Lower leg skin (tissue), 4 donors: ENCODE data around the gene PRCD. TPM values are rescaled to one million over a fixed set of nuclear protein-coding genes. Genes with fewer than 3 reads are reported as not detected.
"Not testable (repeated sequence)": the region's sequence is repeated elsewhere in the genome, so short reads cannot be mapped to it uniquely, and the experiment has no call there.

Experiments
- DNase-seq, 2 donors: peaks; one replicate each; pipeline ENCODE4 v3.0.0-alpha.2; 2019; ENCODE audit warnings: low spot score in 2 of 2
- H3K4me3 ChIP-seq: fragments of 200-600 bp; sonication (generic); 2 replicates; pipeline ENCODE4 v1.5.1; 2017; ENCODE audit warnings: mild to moderate bottlenecking, low read depth; ENCODE audit not compliant: poor library complexity, severe bottlenecking
- CTCF ChIP-seq, 3 donors: fragments of 450-650 bp; IDR thresholded peaks; one replicate each; pipeline ENCODE4 v1.5.1; 2016; ENCODE audit warnings: antibody characterized with exemption in 3 of 3, mild to moderate bottlenecking in 3 of 3, moderate library complexity in 2 of 3
- POLR2A ChIP-seq, 2 donors: fragments of 450-650 bp; IDR thresholded peaks; one replicate each; pipeline ENCODE4 v1.6.1; 2016 to 2017; ENCODE audit warnings: antibody characterized with exemption in 2 of 2, mild to moderate bottlenecking in 1 of 2, moderate library complexity in 1 of 2
- WGBS, 2 donors: methylation state at CpG; one replicate each; pipeline ENCODE4 v1.1.5; 2018; 5-methylcytosine and 5-hydroxymethylcytosine counted together
- intact Hi-C: fragments of 100-400 bp; cut with DNase I; formaldehyde crosslinking; loops from one replicate; pipeline ENCODE4 v1.15.0; 2023; ENCODE audit warnings: low total_unique reads
- total RNA-seq, 4 donors: library from RNA; depleted of rRNA; stranded (reverse); fragments of >200 nt; gene quantifications; one replicate each; pipeline ENCODE4 v1.1.0, GENCODE V29; 2016

PRCD gene
- total RNA-seq, 4 donors from 2014 or later, result 0.42 to 7.5 (median 4.0) TPM

- no peak for DNase-seq
- intact Hi-C loops, result no loop called here
- 78 to 86% methylated on average over 16 to 30 of the region's 32 CpGs for WGBS, 2 donors
- TF ChIP-seq CTCF (IDR thresholded peaks at IDR 0.05) (no peak), POLR2A (IDR thresholded peaks at IDR 0.05) (no peak)
- H3K4me3 ChIP-seq, result no peak overlapping the region
These were observed 8.9 kb upstream of the PRCD start for GRCh38 chr17:76530811-76531485.

- intact Hi-C loops, result no loop called here
- TF ChIP-seq POLR2A (IDR thresholded peaks at IDR 0.05) (no peak), CTCF (IDR thresholded peaks at IDR 0.05) (no peak)
- no peak overlapping the region for H3K4me3 ChIP-seq
- DNase-seq, result no peak
- WGBS, 2 donors, result 83 to 86% methylated on average over 11 to 18 of the region's 18 CpGs
These were observed 8.3 kb upstream of the PRCD start for GRCh38 chr17:76531486-76532038.

GRCh38 chr17:76532072-76532651, 7.7 kb upstream of the PRCD start:
- H3K4me3 ChIP-seq, result no peak overlapping the region
- intact Hi-C loops, result no loop called here
- 73 to 80% methylated on average over 8 of the region's 8 CpGs for WGBS, 2 donors
- no peak for DNase-seq
- TF ChIP-seq CTCF (IDR thresholded peaks at IDR 0.05), result no peak
- no peak for TF ChIP-seq POLR2A (IDR thresholded peaks at IDR 0.05)

GRCh38 chr17:76533640-76534359, 6.0 kb upstream of the PRCD start:
- 93 to 94% methylated on average over 9 of the region's 9 CpGs for WGBS, 2 donors
- intact Hi-C loops, H3K4me3 ChIP-seq: not testable (repeated sequence)

GRCh38 chr17:76534831-76535732, 4.8 kb upstream of the PRCD start:
- H3K4me3 ChIP-seq, result no peak overlapping the region
- intact Hi-C loops, result no loop called here
- DNase-seq, result no peak
- 52 to 67% methylated on average over 6 to 7 of the region's 7 CpGs for WGBS, 2 donors
- no peak for TF ChIP-seq CTCF (IDR thresholded peaks at IDR 0.05)
- no peak for TF ChIP-seq POLR2A (IDR thresholded peaks at IDR 0.05)

More at GRCh38 chr17:76533640-76534359, 6.0 kb upstream of the PRCD start:
- DNase-seq, result not testable (repeated sequence)
